ENCODE data around the gene EHBP1.
"Not testable (repeated sequence)": the region's sequence is repeated elsewhere in the genome, so short reads cannot be mapped to it uniquely, and the experiment has no call there.

Gene EHBP1

GRCh38 chr2:62705859-62706720, 577 bp downstream of the EHBP1 start:
- no peak for DNase-seq

GRCh38 chr2:62706721-62707521, 1.4 kb downstream of the EHBP1 start:
- peak; percentile 1 for DNase-seq

DNA sequence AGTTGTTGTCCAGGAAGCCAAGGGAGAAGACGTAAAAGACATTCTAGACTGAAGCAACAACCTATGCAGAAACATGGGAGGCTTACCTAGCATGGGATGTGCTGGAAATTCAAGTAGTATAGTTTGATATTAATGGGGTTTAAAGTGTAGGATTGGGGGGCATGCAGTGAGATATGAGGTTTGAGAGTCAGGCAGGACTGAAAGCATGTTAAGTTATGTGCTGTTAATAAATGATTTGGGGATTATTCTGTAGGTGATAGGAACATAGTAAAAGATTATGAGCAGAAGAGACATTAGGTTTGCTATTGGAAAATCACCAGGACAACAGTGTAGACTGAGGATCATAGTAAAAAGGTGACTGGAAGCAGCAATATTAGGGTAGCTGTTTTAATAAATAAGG, 3.2 kb downstream of the EHBP1 start:
- DNase-seq = no peak

- no peak for DNase-seq
Measured at GRCh38 chr2:62711832-62712494, 6.5 kb downstream of the EHBP1 start.

GRCh38 chr2:62713196-62713595, 7.7 kb downstream of the EHBP1 start:
- not testable (repeated sequence) for DNase-seq

- DNase-seq = no peak
Measured at GRCh38 chr2:62713837-62714236, 8.3 kb downstream of the EHBP1 start.

GRCh38 chr2:62716768-62717167, 11.3 kb downstream of the EHBP1 start:
- DNase-seq = no peak

- no peak for DNase-seq
Measured at GRCh38 chr2:62717503-62718081, 12.1 kb downstream of the EHBP1 start.

- DNase-seq = no peak
Measured at GRCh38 chr2:62718225-62718822, 12.8 kb downstream of the EHBP1 start.

- DNase-seq = no peak
Measured at GRCh38 chr2:62719757-62720156, 14.2 kb downstream of the EHBP1 start.

DNA sequence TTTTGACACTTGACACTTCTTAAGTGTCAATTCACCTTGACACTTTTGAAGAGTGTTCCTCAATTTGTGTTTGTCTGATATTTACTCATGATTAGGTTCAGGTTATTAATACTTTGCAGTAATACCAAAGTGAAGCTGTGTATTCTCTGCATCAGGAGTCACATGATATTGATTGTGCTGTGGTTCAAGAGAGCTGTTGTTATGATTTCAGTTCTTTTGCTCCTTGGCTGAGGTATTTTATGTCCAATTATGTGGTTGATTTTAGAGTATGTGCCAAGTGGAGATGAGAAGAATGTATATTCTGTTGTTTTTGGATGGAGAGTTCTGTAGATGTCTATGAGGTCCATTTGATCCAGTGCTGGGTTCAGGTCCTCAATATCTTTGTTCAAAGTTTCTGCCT, 17.2 kb downstream of the EHBP1 start:
- no peak for DNase-seq

GRCh38 chr2:62723253-62723652, 17.7 kb downstream of the EHBP1 start:
- no peak for DNase-seq

- DNase-seq = no peak
Measured at GRCh38 chr2:62724106-62724505, 18.6 kb downstream of the EHBP1 start.

DNA sequence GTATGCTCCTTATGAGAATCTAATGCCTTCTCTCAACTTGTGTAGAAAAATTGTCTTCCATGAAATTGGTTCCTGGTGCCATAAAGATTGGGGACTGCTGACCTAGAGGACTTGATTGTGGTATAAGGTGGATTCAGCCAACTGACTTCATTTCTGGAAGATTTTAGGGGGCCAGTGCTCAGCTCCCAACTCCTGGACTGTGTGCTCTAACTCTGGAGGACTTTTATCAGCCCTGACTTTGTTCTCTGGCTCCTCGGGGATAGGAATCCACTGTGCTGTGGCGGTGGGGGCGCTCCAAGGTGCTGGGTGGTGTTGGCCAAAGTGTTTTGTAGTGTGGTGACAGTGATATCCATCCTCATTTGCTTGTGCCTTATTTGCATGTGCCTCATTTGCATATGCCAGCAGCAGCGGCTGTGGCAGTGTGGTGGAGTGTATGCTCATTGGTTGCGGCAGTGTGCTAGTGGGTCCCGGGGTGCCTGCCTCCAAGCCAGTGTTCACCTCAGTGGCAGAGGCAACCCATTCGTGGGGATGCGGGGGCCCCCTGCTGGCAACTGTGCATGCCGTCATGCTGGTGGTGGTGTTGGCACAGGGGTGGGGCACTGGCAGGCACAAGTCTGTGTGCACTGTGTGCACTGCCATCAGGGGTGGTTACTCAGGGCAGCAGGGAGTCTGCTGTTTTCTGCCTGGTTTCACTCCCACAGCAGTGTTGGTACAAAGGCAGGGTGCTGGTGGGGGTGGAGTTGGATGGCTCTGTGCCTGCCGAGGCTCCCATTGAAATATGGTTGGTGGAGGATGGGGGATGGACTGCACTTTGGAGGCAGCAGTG, 19.6 kb downstream of the EHBP1 start:
- DNase-seq = no peak

DNA sequence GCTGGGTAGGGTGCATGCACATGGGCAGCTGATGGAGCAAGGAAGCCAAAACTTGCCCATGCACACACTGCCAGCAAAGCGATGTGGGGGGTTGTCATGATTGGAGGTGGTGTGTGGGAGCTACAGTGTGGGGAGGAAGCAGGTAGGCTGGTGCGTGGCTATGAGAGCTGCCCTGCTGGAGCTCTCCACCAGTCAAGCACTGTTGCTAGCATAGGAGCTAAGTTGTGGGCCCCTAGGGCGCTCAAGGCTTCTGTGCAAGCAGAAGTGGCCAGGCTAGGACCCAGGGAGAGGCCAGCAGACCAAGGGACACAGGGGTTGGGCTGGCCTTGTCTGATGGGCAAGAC, 20.2 kb downstream of the EHBP1 start:
- DNase-seq = no peak

DNA sequence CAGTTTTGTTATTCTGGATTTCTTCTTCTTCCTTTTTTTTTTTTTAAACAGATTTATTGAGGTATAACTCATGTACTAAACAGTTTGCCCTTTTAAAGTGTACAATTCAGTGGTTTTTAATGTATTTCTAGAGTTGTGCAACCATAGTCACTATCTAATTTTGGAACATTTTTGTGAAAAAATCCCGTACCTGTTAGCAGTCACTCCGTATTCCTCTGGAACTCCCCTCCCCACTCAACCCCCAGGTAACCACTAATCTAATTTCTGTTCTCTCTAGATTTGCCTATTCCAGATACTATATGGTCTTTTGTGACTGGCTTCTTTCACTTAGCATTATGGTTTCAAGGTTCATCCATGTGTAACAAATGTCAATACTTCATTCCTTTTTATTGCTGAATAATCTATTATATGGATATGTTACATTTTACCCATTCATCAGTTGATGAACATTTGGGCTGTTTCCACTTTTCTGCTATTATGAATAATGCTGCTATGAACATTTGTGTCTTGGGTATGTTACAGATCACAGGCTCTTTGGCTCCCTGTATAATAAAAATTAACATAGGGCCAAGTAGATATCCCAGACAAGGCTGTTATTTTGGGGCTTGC, 21.9 kb downstream of the EHBP1 start:
- DNase-seq = no peak

DNA sequence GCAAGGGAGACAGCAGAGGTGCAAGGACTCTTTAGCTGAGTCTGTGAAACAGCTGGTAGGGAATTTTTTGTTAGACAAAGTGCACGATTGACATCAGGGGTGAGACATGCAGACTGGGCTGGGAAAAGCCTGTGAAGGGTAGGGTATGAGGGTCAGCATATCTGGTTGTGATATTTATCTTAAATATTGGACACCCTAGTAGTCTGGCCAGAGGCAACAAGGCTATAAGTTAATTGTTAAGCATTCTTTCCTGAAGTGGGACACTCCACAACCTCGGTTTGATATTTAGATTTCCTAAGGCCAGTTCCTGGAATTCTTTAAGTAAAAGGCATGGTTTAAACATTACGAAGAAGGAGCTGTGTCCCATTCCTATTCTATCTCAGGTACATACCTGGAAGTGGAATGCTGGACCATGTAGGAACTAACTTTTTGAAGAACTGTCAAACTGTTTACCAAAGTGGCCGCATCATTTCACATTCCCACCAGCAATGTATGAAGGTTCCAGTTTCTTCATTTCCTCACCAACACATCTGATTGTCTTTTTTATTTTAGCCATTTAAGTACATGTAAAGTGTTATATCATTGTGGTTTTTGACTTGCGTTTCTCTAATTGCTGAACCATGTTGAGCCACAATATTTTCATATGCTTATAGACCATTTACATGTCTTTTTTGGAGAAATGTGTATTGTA, 22.5 kb downstream of the EHBP1 start:
- DNase-seq = no peak

DNA sequence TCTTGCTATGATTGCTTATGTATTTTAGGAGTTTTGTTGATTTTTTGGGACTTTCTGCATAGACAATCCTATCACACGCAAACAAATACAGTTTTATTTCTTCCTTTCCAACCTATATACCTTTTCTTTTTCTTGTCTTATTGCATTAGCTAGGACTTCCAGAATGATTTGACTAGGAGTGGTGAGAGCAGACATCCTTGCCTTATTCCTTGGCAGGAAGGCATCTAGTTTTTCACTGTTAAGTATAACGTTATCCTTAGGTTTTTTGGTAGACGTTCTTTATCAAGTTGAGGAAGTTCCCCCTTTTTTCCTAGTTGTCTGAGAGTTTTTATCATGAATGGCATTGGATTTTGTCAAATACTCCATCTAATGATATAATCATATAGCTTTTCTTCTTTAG, 25.8 kb downstream of the EHBP1 start:
- no peak for DNase-seq

GRCh38 chr2:62732262-62732777, 26.8 kb downstream of the EHBP1 start:
- no peak for DNase-seq

GRCh38 chr2:62733546-62733945, 28.0 kb downstream of the EHBP1 start:
- no peak for DNase-seq

Measured in DMS153 (cell line).